BLaER1 treated with 17β-estradiol and CSF1 and Interleukin-3, amounts not matched to agents 10 nM and 100 nM (cell line): Measurements from ENCODE around the gene CRYL1.

Source experiments
- H3K27ac ChIP-seq, 11 experiments: shearing (Covaris generic); formaldehyde crosslinking; 2 replicates each; pipeline ENCODE4 v1.8.1; 2022
- H3K27me3 ChIP-seq, 11 experiments: shearing (Covaris generic); formaldehyde crosslinking; 2 replicates each; pipeline ENCODE4 v1.8.1; 2022
- H3K36me3 ChIP-seq, 11 experiments: shearing (Covaris generic); formaldehyde crosslinking; 2 replicates each; pipeline ENCODE4 v1.8.1; 2022
- H3K4me1 ChIP-seq, 10 experiments: shearing (Covaris generic); formaldehyde crosslinking; 2 replicates each; pipeline ENCODE4 v1.8.1; 2022
- H3K4me2 ChIP-seq, 11 experiments: shearing (Covaris generic); formaldehyde crosslinking; 2 replicates each; pipeline ENCODE4 v1.8.1; 2022
- H3K4me3 ChIP-seq, 10 experiments: shearing (Covaris generic); formaldehyde crosslinking; 2 replicates each; pipeline ENCODE4 v1.8.1; 2022
- H3K9ac ChIP-seq, 11 experiments: shearing (Covaris generic); formaldehyde crosslinking; 2 replicates each; pipeline ENCODE4 v1.8.1; 2022
- H3K9me3 ChIP-seq, 11 experiments: shearing (Covaris generic); formaldehyde crosslinking; replicated peaks in 1 of 11; 2 replicates each; pipeline ENCODE4 v1.8.1; 2022
- H4K20me1 ChIP-seq, 11 experiments: shearing (Covaris generic); formaldehyde crosslinking; 2 replicates each; pipeline ENCODE4 v1.8.1; 2022
- Cebpa-rat ChIP-seq, 11 experiments: shearing (Covaris generic); IDR thresholded peaks; 2 replicates each; pipeline ENCODE4 v1.8.1; 2022

The CRYL1 gene, protein sequence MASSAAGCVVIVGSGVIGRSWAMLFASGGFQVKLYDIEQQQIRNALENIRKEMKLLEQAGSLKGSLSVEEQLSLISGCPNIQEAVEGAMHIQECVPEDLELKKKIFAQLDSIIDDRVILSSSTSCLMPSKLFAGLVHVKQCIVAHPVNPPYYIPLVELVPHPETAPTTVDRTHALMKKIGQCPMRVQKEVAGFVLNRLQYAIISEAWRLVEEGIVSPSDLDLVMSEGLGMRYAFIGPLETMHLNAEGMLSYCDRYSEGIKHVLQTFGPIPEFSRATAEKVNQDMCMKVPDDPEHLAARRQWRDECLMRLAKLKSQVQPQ

DNA sequence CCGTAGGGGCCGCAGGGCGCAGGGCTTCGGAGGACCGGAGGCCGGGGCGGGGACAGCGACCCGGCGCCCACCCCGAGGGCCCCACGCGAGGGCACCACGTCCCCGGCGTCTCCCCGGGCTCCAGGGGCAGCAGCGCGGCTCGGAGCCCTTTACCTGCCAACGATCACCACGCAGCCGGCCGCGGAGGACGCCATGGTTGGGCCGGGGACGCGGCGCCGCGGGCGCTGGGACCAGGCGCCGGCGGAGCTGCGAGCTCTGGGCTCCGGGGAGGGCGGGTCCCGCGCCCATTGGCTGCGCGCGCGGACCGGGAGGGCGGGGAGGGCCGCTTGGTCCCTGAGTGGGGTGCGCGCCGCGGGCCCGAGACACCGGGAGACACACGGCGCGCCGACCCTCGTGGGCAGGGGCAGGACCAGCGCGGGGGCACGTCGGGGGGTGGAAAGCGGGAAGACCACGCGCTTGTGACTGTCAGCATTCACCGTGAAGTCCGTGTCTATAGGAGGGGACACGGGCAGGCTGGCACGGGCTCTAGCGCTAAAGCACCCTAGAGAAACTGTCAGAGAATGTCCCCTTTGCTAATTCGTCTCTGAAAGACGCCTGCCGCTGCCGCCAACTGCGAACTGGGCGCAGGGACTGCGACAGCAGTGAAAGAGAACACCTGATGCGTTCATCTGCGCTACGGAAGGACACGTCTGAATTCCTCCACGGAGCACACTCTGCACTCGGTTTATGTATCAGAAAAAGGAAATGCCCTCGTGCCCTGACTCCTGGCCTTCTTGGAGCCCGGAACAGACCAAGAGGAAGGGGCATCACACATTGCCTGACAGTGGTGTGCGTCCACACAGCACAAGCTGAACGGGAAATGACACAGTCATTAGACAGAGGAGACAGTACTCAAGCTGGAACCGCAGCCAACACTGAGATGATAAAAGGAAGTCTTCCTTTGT lies at the start of gene CRYL1:
TSS of gene CRYL1 (minus strand) at position 257 of the 944 bp plus-strand sequence. CDS start at position 194, 63 bp downstream.
- TF ChIP-seq Cebpa-rat (IDR thresholded peaks at IDR 0.05): no peak
- Histone ChIP-seq H3K27me3 (no peaks in the 10 kb centered on the region), H3K4me1 (peaks cover 19 to 62% (median 32%) of the 10 kb centered on the region in 10 experiments), H3K9ac (peak within 1 kb of the TSS; percentile 79 to 97 (median 86)), H3K27ac (peak within 1 kb of the TSS; percentile 66 to 95 (median 81)), H3K9me3 (peaks cover 0 to 5% (median 2%) of the 10 kb centered on the region in 11 experiments; a peak in 10 of 22 replicates), H3K4me3 (peak within 1 kb of the TSS; percentile 74 to 93 (median 81)), H3K4me2 (peak within 1 kb of the TSS; percentile 79 to 100 (median 95)), H4K20me1 (peaks cover 0 to 6% (median 0%) of the 10 kb centered on the region in 11 experiments; a peak in 1 of 22 replicates), H3K36me3 (no peaks in the 10 kb centered on the region)

GRCh38 chr13:20573636-20574035 lies 48.0 kb upstream of the CRYL1 start:
- Histone ChIP-seq H3K4me2 (no peak overlapping the region), H3K9me3 (peaks cover 10 to 37% (median 28%) of the 10 kb centered on the region in 11 experiments; a peak in 20 of 22 replicates), H3K9ac (no peak overlapping the region), H3K4me1 (peaks cover 0 to 9% (median 0%) of the 10 kb centered on the region in 10 experiments; a peak in 6 of 20 replicates), H3K27ac (no peak overlapping the region), H3K4me3 (no peak overlapping the region), H3K27me3 (no peaks in the 10 kb centered on the region), H4K20me1 (no peaks in the 10 kb centered on the region), H3K36me3 (peaks cover 12 to 38% (median 22%) of the 10 kb centered on the region in 11 experiments; a peak in 19 of 22 replicates)
- no peak for TF ChIP-seq Cebpa-rat (IDR thresholded peaks at IDR 0.05)

GRCh38 chr13:20573186-20573585 lies 47.5 kb upstream of the CRYL1 start:
- Histone ChIP-seq H3K4me3 (no peak overlapping the region), H3K4me2 (no peak overlapping the region), H3K27me3 (no peaks in the 10 kb centered on the region), H4K20me1 (no peaks in the 10 kb centered on the region), H3K4me1 (peaks cover 2 to 14% (median 4%) of the 10 kb centered on the region in 10 experiments; a peak in 17 of 20 replicates), H3K36me3 (peaks cover 11 to 34% (median 19%) of the 10 kb centered on the region in 11 experiments; a peak in 18 of 22 replicates), H3K9me3 (peaks cover 10 to 33% (median 24%) of the 10 kb centered on the region in 11 experiments; a peak in 20 of 22 replicates), H3K9ac (no peak overlapping the region), H3K27ac (no peak overlapping the region)
- no peak for TF ChIP-seq Cebpa-rat (IDR thresholded peaks at IDR 0.05)

- H3K36me3 ChIP-seq: peaks cover 5 to 19% (median 10%) of the 10 kb centered on the region in 11 experiments; a peak in 15 of 22 replicates
- no peak overlapping the region for H3K4me2 ChIP-seq
- H3K27me3 ChIP-seq: no peaks in the 10 kb centered on the region
- no peaks in the 10 kb centered on the region for H4K20me1 ChIP-seq
- H3K4me1 ChIP-seq: peaks cover 8 to 19% (median 11%) of the 10 kb centered on the region in 10 experiments; a peak in 18 of 20 replicates
- no peak overlapping the region for H3K4me3 ChIP-seq
- no peak overlapping the region for H3K27ac ChIP-seq
- H3K9me3 ChIP-seq: peaks cover 4 to 18% (median 11%) of the 10 kb centered on the region in 11 experiments; a peak in 19 of 22 replicates
- no peak for TF ChIP-seq Cebpa-rat (IDR thresholded peaks at IDR 0.05)
- no peak overlapping the region for H3K9ac ChIP-seq
These were observed 46.0 kb upstream of the CRYL1 start for GRCh38 chr13:20571676-20572075.

DNA sequence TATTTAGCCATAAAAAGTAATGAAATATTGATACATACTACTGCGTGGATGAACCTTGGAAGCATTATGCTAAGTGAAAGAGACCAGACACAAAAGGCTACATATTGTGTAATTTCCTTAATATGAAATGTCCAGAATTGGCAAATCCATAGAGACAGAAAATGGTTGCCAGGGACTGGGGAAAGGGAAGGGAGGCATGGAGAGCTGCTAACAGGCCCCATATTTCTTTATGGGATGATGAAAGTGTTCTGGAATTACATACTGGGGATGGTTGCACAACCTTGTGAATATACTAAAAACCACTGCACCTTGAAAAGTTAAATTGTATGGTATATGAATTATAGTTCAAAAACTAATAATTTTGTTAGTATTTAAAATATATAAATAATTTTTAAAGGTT lies 44.9 kb upstream of the CRYL1 start:
- Histone ChIP-seq H3K27ac (no peak overlapping the region), H3K4me3 (no peak overlapping the region), H3K27me3 (no peaks in the 10 kb centered on the region), H3K4me1 (peaks cover 8 to 17% (median 15%) of the 10 kb centered on the region in 10 experiments; a peak in 19 of 20 replicates), H3K36me3 (peaks cover 2 to 9% (median 4%) of the 10 kb centered on the region in 11 experiments; a peak in 12 of 22 replicates), H3K9ac (no peak overlapping the region), H4K20me1 (no peaks in the 10 kb centered on the region), H3K4me2 (no peak overlapping the region), H3K9me3 (peaks cover 5 to 14% (median 10%) of the 10 kb centered on the region in 11 experiments)
- no peak for TF ChIP-seq Cebpa-rat (IDR thresholded peaks at IDR 0.05)

DNA sequence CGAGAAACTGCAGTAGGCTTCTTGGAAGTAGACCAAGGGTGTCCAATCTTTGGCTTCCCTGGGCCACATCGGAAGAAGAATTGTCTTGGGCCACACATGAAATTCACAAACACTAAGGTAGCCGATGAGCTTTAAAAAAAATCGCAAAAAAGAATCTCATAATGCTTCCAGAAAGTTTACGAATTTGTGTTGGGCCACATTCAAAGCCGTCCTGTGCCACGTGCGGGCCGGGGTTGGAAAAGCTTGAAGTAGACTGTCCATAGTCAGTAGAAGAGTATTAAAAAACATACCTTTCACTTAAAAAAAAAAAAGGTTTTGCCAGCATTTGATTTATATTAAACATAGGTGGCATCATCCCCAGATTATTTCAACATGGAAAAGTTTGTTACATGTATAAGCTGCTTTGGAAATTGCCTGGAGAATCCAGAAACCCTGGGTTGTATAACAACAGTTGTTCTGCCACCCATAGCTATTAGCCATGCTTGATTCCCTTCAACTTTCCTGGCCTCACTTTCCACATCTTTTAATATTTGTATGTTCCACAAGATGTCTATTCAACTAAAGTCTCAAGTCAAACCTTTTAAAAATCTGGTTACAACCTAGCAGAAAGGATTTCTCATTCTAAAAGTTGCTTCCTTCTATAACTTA lies 42.3 kb upstream of the CRYL1 start:
- H3K27ac ChIP-seq: peak overlapping the region; percentile 77 to 94 (median 91)
- H3K36me3 ChIP-seq: no peaks in the 10 kb centered on the region
- H3K9ac ChIP-seq: peak overlapping the region; percentile 81 to 94 (median 90)
- H3K4me2 ChIP-seq: peak overlapping the region; percentile 66 to 96 (median 84)
- no peaks in the 10 kb centered on the region for H3K27me3 ChIP-seq
- TF ChIP-seq Cebpa-rat (IDR thresholded peaks at IDR 0.05): no peak
- peak overlapping the region; percentile 51 to 74 (median 64) for H3K4me3 ChIP-seq
- peaks cover 8 to 17% (median 15%) of the 10 kb centered on the region in 10 experiments; a peak in 19 of 20 replicates for H3K4me1 ChIP-seq
- peaks cover 19 to 32% (median 23%) of the 10 kb centered on the region in 11 experiments for H3K9me3 ChIP-seq
- no peaks in the 10 kb centered on the region for H4K20me1 ChIP-seq

GRCh38 chr13:20566898-20567874 lies 41.5 kb upstream of the CRYL1 start, which contains the start of gene IFT88:
TSS of gene IFT88 (plus strand) at chr13:20567157. CDS start at chr13:20574386, 7,229 bp downstream.
- TF ChIP-seq Cebpa-rat (IDR thresholded peaks at IDR 0.05): no peak

More at GRCh38 chr13:20566898-20567874, 41.5 kb upstream of the CRYL1 start, which contains the start of gene IFT88:
- Histone ChIP-seq H3K9me3 (peaks cover 19 to 32% (median 23%) of the 10 kb centered on the region in 11 experiments), H3K4me2 (peak within 1 kb of the TSS; percentile 66 to 96 (median 89)), H3K27me3 (no peaks in the 10 kb centered on the region), H3K27ac (peak within 1 kb of the TSS; percentile 77 to 94 (median 91)), H3K4me1 (peaks cover 8 to 17% (median 15%) of the 10 kb centered on the region in 10 experiments; a peak in 19 of 20 replicates), H3K4me3 (peak within 1 kb of the TSS; percentile 51 to 74 (median 64)), H4K20me1 (no peaks in the 10 kb centered on the region), H3K9ac (peak within 1 kb of the TSS; percentile 81 to 94 (median 90)), H3K36me3 (no peaks in the 10 kb centered on the region)
